Stimulated activated CD4-positive, alpha-beta T cell treated with anti-CD3 and anti-CD28 coated beads, Interleukin-15, amount 100 ng/mL, for 1 hour (primary cell): Measurements from ENCODE around the gene HEXIM1.

ENCODE experiments used
- DNase-seq, 2 donors: peaks; one replicate each; pipeline ENCODE4 v3.0.0-alpha.2; 2020; ENCODE audit warnings: low read depth in 1 of 2, low spot score in 1 of 2

Gene HEXIM1

DNA sequence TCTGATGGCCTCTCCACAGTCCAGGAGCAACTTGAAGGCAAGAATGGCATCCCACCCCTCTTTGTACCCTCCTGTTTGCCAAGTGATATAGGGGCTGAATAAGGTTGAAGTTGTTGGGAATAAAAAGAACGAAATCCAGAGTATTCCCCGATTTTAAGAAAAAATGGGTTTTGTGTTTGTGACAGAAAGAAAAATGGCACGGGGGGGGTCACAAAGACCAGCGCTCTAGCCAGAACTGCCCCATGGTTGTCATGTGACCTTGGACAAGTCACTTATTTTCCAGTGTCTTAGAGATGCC lies 1.7 kb upstream of the HEXIM1 start:
- DNase-seq = no peak

DNA sequence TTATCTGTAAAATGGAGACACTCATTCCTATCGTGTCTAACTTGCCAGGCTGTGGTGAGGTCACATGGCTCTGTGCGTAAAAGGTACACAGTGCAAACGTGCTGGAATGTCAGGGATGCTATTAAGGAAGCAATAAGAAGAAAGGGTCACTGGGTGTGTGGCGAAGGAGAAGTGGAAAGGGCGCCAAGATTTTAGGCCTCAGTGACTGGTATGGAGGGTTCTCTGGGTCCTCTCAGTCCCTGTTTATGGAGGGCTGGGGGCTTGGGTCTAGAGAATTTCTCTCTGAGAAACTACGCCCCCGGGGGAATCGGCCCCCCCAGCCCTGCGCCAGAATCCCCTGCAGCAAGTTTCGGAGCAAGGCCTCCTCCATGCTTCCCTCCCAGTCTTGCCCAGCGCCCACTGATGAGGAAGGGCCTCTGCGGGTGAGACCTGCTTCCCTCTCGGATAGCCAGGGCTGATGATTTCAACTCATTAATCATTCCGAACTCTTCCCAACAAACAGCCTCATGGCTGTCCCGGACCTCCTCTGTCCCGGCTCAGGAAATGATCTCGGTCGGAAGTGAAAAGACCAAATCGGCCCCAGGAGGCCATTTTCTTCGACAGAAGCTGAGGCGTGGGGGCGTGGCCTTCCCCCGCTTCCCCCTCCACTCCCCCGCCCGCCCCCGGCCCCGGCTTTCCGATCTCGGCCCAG lies 1.2 kb upstream of the HEXIM1 start:
- DNase-seq = no peak

DNA sequence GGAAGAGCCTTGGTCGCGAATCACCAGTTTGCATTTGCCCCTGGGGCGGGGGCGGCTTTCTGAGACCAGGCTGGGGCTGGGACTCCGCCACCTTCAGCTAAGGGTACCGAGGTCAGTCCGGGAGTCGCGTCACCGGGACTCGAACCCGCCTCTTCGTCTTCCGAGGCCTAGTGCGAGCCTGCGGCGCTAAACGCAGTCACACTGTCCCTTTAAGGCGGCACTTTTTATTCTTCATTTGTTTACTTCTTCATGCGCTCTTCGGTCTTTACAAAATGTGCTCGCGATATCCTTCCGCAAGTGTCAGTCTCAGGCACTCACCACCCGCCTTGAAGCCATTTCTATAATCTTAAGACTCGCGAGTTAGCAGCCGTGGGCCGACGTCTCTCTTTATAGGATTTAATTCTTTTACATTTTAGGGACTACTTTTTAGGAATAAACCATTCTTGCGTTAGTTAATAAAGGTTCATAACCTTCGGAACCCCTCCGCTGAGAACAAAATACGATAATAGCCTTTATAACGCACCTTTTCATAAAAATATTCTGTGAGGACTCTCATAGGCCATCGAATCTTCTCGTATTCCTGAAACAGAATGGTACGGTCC lies 593 bp upstream of the HEXIM1 start:
- DNase-seq = peak; percentile 53 to 69

DNA sequence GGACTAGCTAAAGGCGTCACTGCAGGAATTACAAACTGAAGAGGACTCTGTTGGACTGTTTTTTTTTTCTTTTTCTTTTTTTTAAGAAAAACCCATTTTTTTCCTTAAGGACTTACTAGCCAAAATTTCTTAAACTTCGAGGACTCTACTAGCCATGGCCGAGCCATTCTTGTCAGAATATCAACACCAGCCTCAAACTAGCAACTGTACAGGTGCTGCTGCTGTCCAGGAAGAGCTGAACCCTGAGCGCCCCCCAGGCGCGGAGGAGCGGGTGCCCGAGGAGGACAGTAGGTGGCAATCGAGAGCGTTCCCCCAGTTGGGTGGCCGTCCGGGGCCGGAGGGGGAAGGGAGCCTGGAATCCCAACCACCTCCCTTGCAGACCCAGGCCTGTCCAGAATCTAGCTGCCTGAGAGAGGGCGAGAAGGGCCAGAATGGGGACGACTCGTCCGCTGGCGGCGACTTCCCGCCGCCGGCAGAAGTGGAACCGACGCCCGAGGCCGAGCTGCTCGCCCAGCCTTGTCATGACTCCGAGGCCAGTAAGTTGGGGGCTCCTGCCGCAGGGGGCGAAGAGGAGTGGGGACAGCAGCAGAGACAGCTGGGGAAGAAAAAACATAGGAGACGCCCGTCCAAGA lies 878 bp downstream of the HEXIM1 start:
- DNase-seq = peak; percentile 43 to 57

DNA sequence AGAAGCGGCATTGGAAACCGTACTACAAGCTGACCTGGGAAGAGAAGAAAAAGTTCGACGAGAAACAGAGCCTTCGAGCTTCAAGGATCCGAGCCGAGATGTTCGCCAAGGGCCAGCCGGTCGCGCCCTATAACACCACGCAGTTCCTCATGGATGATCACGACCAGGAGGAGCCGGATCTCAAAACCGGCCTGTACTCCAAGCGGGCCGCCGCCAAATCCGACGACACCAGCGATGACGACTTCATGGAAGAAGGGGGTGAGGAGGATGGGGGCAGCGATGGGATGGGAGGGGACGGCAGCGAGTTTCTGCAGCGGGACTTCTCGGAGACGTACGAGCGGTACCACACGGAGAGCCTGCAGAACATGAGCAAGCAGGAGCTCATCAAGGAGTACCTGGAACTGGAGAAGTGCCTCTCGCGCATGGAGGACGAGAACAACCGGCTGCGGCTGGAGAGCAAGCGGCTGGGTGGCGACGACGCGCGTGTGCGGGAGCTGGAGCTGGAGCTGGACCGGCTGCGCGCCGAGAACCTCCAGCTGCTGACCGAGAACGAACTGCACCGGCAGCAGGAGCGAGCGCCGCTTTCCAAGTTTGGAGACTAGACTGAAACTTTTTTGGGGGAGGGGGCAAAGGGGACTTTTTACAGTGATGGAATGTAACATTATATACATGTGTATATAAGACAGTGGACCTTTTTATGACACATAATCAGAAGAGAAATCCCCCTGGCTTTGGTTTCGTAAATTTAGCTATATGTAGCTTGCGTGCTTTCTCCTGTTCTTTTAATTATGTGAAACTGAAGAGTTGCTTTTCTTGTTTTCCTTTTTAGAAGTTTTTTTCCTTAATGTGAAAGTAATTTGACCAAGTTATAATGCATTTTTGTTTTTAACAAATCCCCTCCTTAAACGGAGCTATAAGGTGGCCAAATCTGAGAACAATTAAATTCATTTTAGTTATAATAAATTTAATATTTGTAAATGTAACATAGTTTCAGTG lies 1.7 kb downstream of the HEXIM1 start:
- DNase-seq = peak in 1 of 2 donors; percentile 24

DNA sequence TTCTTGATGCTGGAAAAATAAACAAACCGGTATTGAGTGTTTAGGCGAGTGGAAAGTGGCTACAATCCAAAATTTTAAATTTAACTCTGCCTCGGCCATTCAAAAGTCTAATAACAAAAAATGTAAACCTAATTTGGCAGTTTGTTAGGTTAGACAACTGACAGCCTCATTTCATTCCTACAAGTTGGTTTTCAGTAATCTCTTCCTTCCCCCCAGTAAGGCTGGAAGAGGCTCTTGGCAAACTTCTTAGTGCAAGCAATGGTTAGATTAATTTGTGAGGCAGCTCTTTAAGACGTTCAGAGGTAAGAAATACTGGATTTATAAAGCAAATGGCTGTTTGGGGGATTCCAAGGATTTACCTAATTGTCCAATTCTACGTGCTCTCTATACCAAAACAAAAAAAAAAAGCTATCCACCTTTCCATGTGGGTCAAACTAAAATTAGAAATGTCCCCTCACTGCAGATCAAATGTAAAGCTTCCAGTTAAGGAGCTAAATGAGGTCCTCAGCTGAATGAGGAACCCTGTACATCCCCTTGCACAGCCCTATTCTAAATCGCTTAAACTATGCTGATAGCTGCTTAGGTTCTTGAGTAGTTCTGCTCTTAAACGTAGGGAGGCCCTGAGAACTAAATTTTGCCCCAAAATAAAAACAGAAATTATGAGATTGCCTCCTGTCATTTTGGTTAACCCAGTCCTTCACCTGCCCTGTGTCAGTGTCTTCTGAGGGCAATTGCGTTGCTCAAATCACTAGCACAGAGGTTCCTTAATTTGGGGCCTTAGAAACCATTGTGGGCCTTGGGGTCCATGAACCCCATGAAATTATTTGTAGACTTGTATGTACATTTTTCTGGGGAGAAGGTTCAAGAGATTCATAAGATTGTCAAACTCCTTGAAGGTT lies 2.9 kb downstream of the HEXIM1 start:
- no peak for DNase-seq

DNA sequence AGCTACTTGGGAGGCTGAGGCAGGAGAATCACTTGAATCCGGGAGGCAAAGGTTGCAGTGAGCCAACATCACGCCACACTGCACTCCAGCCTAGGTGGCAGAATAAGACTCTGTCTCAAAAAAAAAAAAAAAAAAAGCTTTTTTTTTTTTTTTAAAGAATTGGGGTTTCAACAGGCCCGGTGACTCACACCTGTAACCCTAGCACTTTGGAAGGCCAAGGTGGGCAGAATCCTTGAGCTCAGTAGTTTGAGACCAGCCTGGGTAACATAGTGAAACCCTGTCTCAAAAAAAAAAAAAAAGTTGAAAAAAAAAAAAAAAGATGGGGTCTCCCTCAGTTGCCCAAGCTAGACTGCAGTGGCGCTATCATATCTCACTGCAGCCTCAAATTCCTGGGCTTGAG lies 6.8 kb downstream of the HEXIM1 start:
- DNase-seq = no peak

DNA sequence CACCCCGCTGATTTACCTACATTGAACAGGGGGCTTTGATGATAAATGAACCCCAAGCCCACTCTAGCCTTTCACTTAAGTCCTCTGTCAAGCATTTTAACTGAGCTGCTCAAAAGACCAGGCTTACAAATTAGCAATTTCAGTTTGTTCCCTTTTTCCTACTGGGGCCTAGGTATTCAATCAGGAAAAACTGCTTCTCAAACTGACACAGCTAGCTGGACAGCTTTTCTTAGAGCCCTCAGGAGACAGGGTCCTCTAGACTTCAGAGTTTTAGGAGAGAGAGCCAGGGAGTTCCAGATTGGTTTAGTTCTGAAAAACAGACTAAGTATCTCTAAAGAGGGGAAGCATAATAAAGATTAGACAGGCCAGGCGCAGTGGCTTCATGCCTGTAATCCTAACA lies 7.2 kb downstream of the HEXIM1 start:
- no peak for DNase-seq

DNA sequence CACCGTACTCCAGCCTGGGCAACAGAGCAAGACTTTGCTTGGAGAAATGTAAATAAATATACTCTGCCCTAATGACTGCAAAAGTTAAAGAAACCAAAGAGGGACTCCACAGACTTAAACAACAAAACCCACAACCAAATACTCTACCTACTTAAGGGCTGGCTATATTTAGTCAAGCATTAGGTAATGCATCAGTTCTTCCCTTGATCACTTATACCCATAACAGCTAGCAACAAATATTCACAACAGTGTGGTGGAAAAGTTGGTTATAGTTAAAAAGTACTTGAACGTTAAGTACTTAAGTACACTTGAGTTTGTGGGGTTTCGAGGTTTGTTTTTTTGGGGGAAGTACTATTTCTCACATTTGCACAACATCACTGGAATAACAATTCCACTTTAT lies 8.0 kb downstream of the HEXIM1 start:
- no peak for DNase-seq

DNA sequence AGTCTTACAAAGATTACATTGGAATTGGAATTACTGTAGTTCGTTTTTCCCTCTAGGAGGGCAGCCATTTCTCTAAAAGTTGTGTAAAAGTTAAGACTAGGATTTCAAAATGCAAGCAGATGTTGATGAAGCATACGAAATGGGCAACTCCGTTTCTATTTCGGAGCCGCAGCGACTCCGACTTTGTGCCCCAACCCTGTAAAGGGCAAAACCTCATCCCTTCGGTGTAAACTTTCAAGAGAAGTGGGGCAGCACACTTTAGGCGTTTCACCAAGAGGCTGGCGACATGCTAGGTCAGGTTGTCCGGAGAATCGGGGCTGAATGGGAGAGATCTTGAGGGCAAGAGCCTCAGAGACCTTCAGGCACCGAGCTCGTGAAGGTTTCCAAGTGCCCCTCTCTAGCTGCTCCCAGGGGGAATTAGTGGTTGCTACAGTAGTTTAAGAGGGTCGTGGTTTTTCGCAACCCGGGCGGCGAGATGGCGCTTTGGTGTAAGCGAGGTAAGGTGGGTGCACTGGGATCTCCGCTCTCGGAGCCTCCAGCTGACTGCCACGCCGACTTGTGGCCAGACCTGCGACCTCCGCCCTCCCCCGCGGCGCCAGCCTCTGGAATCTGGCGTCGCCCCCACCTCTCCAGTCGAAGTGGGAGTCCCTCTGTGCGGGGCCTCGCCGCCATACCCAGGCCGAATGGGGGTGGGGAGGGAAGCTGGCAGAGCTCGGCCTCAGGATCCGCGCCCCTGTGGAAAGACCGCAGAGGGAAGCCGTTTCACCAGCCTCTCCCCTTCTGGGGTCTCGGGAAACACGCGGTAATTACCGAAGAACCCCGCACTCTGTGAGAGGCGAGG lies 12.4 kb downstream of the HEXIM1 start:
- peak; percentile 47 to 48 for DNase-seq

DNA sequence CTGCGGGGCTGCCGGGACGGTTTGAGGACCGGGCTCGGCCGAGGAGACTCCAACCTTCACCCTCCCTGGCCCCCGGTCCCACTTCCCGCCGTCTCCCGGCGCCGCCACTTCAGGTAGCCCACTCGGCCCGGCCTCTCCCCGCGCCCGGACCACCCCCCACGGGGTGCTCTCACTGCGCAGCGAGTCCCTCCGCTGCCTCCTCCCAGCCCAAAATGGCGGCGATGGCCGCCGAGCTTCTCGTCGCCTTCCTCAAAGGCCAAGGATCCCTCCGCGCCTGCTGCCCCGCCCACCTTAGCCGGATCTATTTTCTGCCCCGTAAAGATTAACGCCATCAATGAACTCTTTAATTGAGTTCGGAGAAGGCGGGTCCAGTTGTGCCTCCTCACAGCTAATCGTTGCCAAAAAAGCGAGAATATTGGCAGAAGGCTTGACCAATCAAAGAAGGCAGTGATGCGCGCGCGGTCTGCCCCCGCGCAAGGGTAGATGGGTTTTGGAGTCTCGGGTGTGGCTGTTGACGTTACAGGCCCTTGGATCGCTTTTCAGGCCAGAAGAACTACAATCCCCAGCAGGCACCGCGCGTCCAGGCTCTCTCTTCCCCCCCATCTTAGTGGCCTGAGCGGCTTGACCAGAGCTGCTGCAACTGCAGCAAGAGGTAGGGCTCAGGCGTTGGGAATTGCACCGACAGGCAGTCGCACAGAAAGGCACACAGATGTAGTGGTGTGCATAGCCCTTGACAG lies 13.2 kb downstream of the HEXIM1 start, which contains the start of gene HEXIM2:
HEXIM2 (plus strand) TSS at position 588 of the 737 bp plus-strand sequence. CDS start 919 bp downstream, outside the sequence.
- peak; percentile 94 to 96 for DNase-seq

DNA sequence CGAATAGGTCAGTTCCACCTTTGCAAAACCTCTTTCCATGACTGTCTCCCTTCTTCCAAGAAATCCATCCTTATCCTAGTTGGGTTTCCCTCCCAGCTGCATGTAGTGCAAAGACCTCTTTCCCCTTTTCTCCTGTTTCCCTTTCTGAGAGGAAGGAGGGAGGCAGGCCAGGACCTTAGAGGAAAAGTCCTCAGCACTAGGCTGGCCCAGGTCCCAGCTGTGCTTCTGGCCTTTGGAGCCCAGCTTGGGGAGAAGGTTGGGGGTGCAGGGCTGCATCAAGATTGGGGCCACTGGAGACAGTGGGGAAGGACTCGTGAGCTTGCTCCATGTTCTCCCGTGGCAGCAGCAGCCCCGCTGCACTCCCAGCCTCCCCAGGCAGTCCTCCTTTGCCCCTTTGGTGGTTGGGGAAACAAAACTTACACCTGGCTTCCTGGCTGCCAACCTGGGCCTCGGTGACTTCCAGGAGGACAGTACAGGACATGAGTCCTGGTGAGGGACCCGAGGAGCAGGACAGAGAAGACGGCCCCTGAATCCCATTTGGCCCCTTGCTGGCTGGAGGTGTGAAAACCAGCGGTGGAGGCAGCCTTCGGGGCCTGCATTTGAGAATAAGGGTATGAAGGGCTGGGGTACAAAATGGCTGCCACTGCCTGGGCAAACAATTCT lies 13.9 kb downstream of the HEXIM1 start:
- no peak for DNase-seq

DNA sequence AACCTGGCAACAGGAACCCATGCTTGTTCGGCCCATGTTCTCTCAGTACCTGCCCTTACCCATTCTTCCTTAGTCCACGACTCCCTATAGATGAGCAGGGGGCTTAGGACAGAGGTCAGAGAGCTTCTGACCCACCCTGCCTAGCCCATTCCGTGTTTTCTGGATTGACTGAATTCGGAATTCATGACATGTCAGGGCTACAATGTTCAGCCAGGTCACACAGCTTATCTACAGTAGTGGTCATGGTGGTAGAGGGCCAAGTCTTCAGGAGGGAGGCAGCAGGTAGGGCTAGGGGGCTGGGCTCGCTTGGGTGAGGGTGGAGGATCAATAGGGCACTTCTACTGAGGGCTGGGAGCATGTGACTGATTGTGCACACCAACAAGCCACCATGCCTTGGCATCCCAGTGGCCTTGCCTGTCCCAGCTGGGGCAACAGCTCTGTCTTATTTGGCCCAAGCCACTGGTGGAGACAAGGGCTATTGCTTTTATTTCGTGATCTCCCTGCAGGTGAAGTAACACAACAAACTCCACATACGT lies 16.5 kb downstream of the HEXIM1 start:
- DNase-seq = no peak

DNA sequence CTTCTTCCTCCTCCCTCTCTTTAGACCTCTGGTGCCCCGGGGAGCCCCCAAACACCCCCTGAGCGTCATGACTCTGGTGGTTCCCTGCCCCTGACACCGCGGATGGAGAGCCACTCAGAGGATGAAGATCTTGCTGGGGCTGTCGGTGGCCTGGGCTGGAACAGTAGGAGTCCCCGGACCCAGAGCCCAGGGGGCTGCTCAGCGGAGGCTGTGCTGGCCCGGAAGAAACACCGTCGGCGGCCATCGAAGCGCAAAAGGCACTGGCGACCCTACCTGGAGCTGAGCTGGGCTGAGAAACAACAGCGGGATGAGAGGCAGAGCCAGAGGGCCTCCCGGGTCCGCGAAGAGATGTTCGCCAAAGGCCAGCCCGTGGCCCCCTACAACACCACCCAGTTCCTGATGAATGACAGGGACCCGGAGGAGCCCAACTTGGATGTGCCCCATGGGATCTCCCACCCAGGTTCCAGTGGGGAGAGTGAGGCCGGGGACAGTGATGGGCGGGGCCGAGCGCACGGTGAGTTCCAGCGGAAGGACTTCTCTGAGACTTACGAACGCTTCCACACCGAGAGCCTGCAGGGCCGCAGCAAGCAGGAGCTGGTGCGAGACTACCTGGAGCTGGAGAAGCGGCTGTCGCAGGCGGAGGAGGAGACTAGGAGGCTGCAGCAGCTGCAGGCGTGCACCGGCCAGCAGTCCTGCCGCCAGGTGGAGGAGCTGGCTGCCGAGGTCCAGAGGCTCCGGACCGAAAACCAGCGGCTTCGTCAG lies 20.9 kb downstream of the HEXIM1 start:
- DNase-seq = no peak

DNA sequence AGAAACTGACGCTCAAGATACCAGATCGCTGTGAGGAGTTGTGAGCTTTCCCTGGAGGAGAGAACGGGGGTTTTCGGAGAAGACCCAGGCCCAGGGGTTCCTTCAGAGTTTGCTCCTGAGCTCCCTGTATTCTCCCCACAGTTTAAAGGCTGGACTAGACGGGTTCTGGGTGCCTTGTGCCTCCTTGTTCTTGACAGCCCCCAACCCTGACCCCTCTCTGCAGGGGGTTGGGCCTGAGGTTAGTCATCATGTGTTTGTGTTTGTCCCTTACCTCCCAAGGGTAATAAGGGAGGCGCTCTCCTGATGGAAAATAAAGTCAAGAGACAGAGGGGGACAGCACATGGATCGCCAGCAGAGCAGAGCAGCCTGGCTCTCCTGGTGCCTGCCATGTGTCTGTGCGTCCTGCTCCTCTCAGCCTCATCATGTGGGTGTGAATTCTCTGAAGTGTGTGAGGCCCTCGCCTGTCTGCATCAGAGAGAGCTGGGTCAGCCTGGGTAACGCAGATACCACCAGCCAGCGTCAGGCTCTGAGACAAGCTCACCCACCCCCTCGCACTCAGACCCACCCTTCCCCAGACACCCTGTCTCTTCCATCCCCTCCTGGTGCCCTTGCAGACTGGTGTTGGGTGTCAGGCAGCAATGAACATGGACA lies 22.1 kb downstream of the HEXIM1 start:
- no peak for DNase-seq

DNA sequence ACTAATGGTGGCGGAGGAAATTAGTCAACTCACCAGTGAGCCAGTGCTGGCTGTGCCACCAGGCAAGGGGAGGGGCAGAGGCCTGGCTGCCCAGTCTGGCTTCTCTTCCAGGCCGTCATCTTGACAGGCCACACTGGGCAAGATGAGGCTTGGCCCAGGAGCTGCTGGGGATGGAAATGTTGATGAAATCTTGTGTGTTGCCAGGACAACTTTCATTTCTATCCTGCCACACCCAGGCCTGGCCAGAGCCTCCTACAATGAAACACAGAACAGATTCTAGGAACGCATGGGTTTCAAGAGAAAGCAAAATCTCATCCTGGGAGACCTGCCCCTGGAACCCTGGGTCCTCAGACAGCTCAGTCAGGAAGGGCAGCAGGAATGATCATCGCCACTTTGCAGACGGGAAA lies 22.7 kb downstream of the HEXIM1 start:
- no peak for DNase-seq
